ENCODE results near the gene TKTL2. TPM values are rescaled to one million over a fixed set of nuclear protein-coding genes. Genes with fewer than 3 reads are reported as not detected.
"Not testable (repeated sequence)": the region's sequence is repeated elsewhere in the genome, so short reads cannot be mapped to it uniquely, and the experiment has no call there.

The TKTL2 gene
- total RNA-seq, 1 donor from 2014 or later: 1.7 TPM

DNA sequence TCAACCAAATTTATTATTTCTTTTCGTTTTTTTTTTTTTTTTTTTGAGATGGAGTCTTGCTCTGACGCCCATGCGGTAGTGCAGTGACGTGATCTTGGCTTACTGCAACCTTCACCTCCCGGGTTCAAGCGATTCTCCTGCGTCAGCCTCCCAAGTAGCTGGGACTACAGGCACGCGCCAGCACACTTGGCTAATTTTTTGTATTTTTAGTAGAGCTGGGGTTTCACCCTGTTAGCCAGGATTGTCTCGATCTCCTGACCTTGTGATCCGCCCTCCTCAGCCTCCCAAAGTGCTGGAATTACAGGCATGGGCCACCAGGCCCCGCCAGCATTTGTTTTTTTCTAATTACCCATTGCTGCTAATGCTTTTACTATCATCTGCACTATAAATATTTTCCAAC is 26.5 kb downstream of the TKTL2 start:
- DNase-seq (ENCODE audit: low spot score): not testable (repeated sequence)

DNA sequence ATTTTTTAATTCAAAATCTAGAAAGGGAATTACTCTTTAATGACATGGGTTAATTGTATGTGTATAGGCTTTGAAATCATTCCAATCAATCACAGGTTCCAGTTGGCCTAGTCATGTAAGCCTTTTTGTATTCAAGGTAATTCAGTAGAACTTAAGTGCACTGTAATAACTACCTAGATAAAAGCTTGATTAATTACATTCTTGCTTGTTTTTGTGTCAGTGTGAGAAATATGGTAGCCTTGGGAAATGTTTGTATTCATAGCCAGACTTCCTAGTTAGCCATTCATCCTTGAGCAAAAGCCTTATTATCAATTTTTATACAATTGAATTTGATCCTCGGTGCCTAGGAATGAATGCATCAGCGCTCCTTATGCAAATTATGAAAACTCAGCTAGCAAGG is 33.5 kb downstream of the TKTL2 start:
- no peak for DNase-seq (ENCODE audit: low spot score)

Other genes with a start within 250 kb of the TKTL2 start
- gene NPY1R, start 141.2 kb downstream of the TKTL2 start, total RNA-seq (ENCODE audit: insufficient read depth, low replicate concordance): 0.72 TPM
- 5.8 TPM for gene NPY5R, start 129.9 kb downstream of the TKTL2 start, total RNA-seq (ENCODE audit: insufficient read depth, low replicate concordance)
- 35.9 TPM for gene TMA16, start 20.9 kb upstream of the TKTL2 start, total RNA-seq (ENCODE audit: insufficient read depth, low replicate concordance)